Cardiac septum (tissue), 1 donor: ENCODE data around the gene FUT1. TPM values are rescaled to one million over a fixed set of nuclear protein-coding genes. Genes with fewer than 3 reads are reported as not detected.
A peak's percentile ranks its signal among the peaks of the same experiment; 100 is the strongest.
"Not testable (repeated sequence)": the region's sequence is repeated elsewhere in the genome, so short reads cannot be mapped to it uniquely, and the experiment has no call there.

ENCODE experiments used
- DNase-seq: peaks from one replicate; pipeline ENCODE4 v3.0.0-alpha.2; 2020; ENCODE audit warnings: low spot score
- intact Hi-C: fragments of 100-400 bp; cut with DNase I; formaldehyde crosslinking; loops from one replicate; pipeline ENCODE4 v1.14.0; 2022
- total RNA-seq: library from RNA; stranded (reverse); fragmentation: NEBNext Ultra II Directional; extraction: Animal tissue kit (Norgen Biotek cat#: 25700); gene quantifications from one replicate; pipeline ENCODE4 v1.2.1, GENCODE V29; 2021
- donor health status: DM: no; HTN: no; CAD: no.

The FUT1 gene
- total RNA-seq, 1 donor from 2014 or later: 1.6 TPM

GRCh38 chr19:48720613-48721296, 31.7 kb downstream of the FUT1 start:
- intact Hi-C loops: no loop called here
- DNase-seq: peak; percentile 98

GRCh38 chr19:48720251-48720612, 32.2 kb downstream of the FUT1 start:
- DNase-seq: no peak
- intact Hi-C loops: no loop called here

GRCh38 chr19:48719263-48720171, 32.9 kb downstream of the FUT1 start, which contains the start of gene MAMSTR:
TSS of gene MAMSTR (minus strand) at chr19:48719725. CDS start at chr19:48719031, 694 bp downstream.
- intact Hi-C loops: no loop called here
- no peak for DNase-seq

GRCh38 chr19:48718711-48719231, 33.7 kb downstream of the FUT1 start:
- DNase-seq: no peak

GRCh38 chr19:48718106-48718505, 34.3 kb downstream of the FUT1 start:
- DNase-seq, intact Hi-C loops: not testable (repeated sequence)

More at GRCh38 chr19:48718711-48719231, 33.7 kb downstream of the FUT1 start:
- intact Hi-C loops: no loop called here

- intact Hi-C loops: no loop called here
- DNase-seq: no peak
Observed at GRCh38 chr19:48716562-48717291, 35.7 kb downstream of the FUT1 start.

GRCh38 chr19:48715681-48716171, 36.7 kb downstream of the FUT1 start:
- intact Hi-C loops: no loop called here
- no peak for DNase-seq

- intact Hi-C loops: loop anchor here (5.0 kb wide), 1 partner anchor 38 kb away; no protein-coding TSS in a partner anchor
- DNase-seq: no peak
Observed at GRCh38 chr19:48714759-48715675, 37.4 kb downstream of the FUT1 start.

- intact Hi-C loops: loop anchor here (5.0 kb wide), 1 partner anchor 37 kb away; no protein-coding TSS in a partner anchor
- DNase-seq: peak; percentile 99
Observed at GRCh38 chr19:48713864-48714755, 38.3 kb downstream of the FUT1 start.

- DNase-seq: no peak
- intact Hi-C loops: loop anchor here (5.0 kb wide), 1 partner anchor 36 kb away; no protein-coding TSS in a partner anchor
Observed at GRCh38 chr19:48713041-48713863, 39.2 kb downstream of the FUT1 start.

GRCh38 chr19:48711106-48711662, 41.3 kb downstream of the FUT1 start:
- no peak for DNase-seq
- intact Hi-C loops: loop anchor here (5.0 kb wide), 1 partner anchor 34 kb away; no protein-coding TSS in a partner anchor

GRCh38 chr19:48708471-48708870, 44.0 kb downstream of the FUT1 start:
- intact Hi-C loops: no loop called here
- DNase-seq: no peak

GRCh38 chr19:48705431-48705830, 47.0 kb downstream of the FUT1 start:
- no peak for DNase-seq
- intact Hi-C loops: no loop called here

- DNase-seq: no peak
- intact Hi-C loops: no loop called here
Observed at GRCh38 chr19:48703316-48703715, 49.1 kb downstream of the FUT1 start.

GRCh38 chr19:48702701-48703100, 49.7 kb downstream of the FUT1 start:
- intact Hi-C loops: no loop called here
- no peak for DNase-seq

- intact Hi-C loops: no loop called here
Observed at GRCh38 chr19:48698046-48698445, 54.4 kb downstream of the FUT1 start.

More at GRCh38 chr19:48698046-48698445, 54.4 kb downstream of the FUT1 start:
- no peak for DNase-seq
